CD8-positive, alpha-beta memory T cell (primary cell): Measurements from ENCODE around the gene ARMC3. TPM values are rescaled to one million over a fixed set of nuclear protein-coding genes. Genes with fewer than 3 reads are reported as not detected.

ENCODE experiments used
- CTCF ChIA-PET: fragments of 350-600 bp; sonication (Branson Sonifier 250); formaldehyde crosslinking; loops from one replicate; lab custom pipeline; 2021; ENCODE audit warnings: antibody characterized with exemption; lab: Charles Lee
- POLR2A ChIA-PET: fragments of 350-600 bp; sonication (Branson Sonifier 250); formaldehyde crosslinking; loops from one replicate; lab custom pipeline; 2021; ENCODE audit warnings: antibody characterized with exemption; lab: Charles Lee
- DNase-seq, 5 donors: peaks; one replicate each; pipeline versions ENCODE4 v3.0.0 to v3.0.0-alpha.2; 2020 to 2022; ENCODE audit warnings: mixed read lengths in 1 of 5
- H3K27ac ChIP-seq: one replicate; pipeline ENCODE4 v1.7.0; 2013; ENCODE audit warnings: low read depth, mild to moderate bottlenecking, low read length, moderate library complexity
- H3K27me3 ChIP-seq: 2 replicates; pipeline ENCODE4 v1.7.0; 2013; ENCODE audit warnings: low read length, mild to moderate bottlenecking; ENCODE audit not compliant: insufficient read depth, poor library complexity, severe bottlenecking
- H3K36me3 ChIP-seq: 2 replicates; pipeline ENCODE4 v1.7.0; 2013; ENCODE audit warnings: mild to moderate bottlenecking, low read length, moderate library complexity; ENCODE audit not compliant: insufficient read depth
- H3K4me1 ChIP-seq: 2 replicates; pipeline ENCODE4 v1.7.0; 2013; ENCODE audit warnings: mild to moderate bottlenecking, low read length, moderate library complexity; ENCODE audit not compliant: insufficient read depth
- H3K4me3 ChIP-seq: 2 replicates; pipeline ENCODE4 v1.7.0; 2013; ENCODE audit warnings: mild to moderate bottlenecking, low read length
- H3K9me3 ChIP-seq: 2 replicates; pipeline ENCODE4 v1.7.0; 2013; ENCODE audit warnings: mild to moderate bottlenecking, low read length
- H3K27ac Mint-ChIP-seq, 8 donors: one replicate each; pipeline ENCODE4 v1.8.0; 2020 to 2021; ENCODE audit warnings: mixed read lengths in 8 of 8, mild to moderate bottlenecking in 6 of 8, inconsistent platforms in 3 of 8, moderate library complexity in 3 of 8
- H3K27me3 Mint-ChIP-seq, 2 donors: one replicate each; pipeline ENCODE4 v1.8.0; 2020 to 2021; ENCODE audit warnings: mixed read lengths in 2 of 2, mild to moderate bottlenecking in 1 of 2, moderate library complexity in 1 of 2
- H3K36me3 Mint-ChIP-seq, 3 donors: one replicate each; pipeline ENCODE4 v1.8.0; 2020 to 2021; ENCODE audit warnings: mixed read lengths in 3 of 3, inconsistent platforms in 1 of 3, mild to moderate bottlenecking in 1 of 3
- H3K4me1 Mint-ChIP-seq, 3 donors: one replicate each; pipeline ENCODE4 v1.8.0; 2020 to 2021; ENCODE audit warnings: mixed read lengths in 3 of 3, inconsistent platforms in 1 of 3, mild to moderate bottlenecking in 1 of 3
- H3K4me3 Mint-ChIP-seq, 7 donors: one replicate each; pipeline ENCODE4 v1.8.0; 2020 to 2021; ENCODE audit warnings: mixed read lengths in 7 of 7, mild to moderate bottlenecking in 6 of 7, moderate library complexity in 4 of 7, inconsistent platforms in 2 of 7
- H3K9me3 Mint-ChIP-seq, 5 donors: one replicate each; pipeline ENCODE4 v1.8.0; 2020 to 2022; ENCODE audit warnings: mixed read lengths in 5 of 5, mild to moderate bottlenecking in 3 of 5, moderate library complexity in 2 of 5, inconsistent platforms in 1 of 5
- polyA plus RNA-seq: library from polyadenylated mRNA; unstranded; fragments of 300-500 nt; fragmentation: Illumina TruSeq; gene quantifications from one replicate; pipeline ENCODE4 v1.2.3, GENCODE V29; 2021
- total RNA-seq, 2 experiments: library from RNA; stranded (reverse); gene quantifications; one replicate each; pipeline ENCODE4 v1.2.3, GENCODE V29; 2021

The ARMC3 gene
- total and polyA plus RNA-seq, 3 experiments from 2014 or later: not detected

DNA sequence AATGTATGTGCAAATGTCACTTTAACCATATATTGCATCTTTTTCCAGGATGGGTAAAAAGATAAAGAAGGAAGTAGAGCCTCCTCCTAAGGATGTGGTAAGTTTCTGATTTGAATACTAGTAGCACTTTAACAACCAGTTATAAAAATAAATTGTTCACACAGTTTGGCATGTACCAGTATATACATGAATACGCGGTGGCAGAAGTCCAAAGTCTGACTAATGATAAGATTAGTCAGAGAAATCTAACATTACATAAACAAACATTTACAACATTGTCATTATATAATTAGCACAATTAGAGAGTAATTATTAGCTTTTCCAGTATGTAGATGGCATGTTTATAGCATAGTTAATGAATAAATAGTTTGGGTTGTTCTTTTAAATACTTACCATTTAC lies 4.1 kb downstream of the ARMC3 start:
- H3K4me1 Mint-ChIP-seq: no peaks in the 10 kb centered on the region

DNA sequence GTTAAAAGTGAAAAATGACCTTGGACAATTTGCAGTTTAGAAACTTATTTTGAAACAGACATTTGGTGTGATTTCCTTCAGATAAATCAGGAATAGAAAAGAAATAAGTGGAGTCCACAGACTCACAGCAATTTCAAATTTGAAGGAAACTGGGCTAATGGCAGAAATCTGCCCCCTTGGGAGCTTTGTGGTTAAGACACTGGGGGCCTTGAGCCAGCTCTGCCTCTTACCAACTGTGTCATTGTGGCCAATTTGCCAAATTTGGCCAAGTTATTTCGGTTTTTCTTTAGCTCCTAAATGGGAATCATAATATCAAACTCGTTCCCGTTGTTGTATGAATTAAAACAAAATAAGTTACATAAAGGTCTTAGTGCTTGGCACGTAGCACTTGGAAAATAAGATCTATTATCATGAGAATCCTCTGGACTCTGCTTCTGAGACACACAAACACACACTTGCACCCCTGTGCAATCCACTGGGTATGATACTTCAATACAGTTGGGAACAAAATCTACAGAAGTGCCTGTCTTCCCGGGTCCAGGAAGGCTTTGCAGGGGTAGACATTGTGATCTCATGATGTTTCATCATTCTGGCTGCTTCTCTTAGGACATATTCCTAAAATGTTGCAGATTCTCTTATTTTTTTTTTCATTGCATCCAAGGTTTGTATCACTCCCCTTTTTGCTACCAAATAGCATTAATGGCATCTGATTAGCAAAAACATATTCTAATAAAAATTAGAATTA lies 4.9 kb downstream of the ARMC3 start:
- H3K4me1 Mint-ChIP-seq: no peaks in the 10 kb centered on the region
- Histone ChIP-seq H3K9me3 (no peaks in the 10 kb centered on the region), H3K4me1 (peaks cover 6% of the 10 kb centered on the region), H3K27ac (no peak overlapping the region), H3K36me3 (no peaks in the 10 kb centered on the region), H3K4me3 (no peak overlapping the region), H3K27me3 (no peaks in the 10 kb centered on the region)
- H3K4me3 Mint-ChIP-seq: no peak overlapping the region
- no peak overlapping the region for H3K27ac Mint-ChIP-seq
- ChIA-PET CTCF (interaction anchor here (1.4 kb wide), 1 partner anchor 12 kb away, joined by 3 read pairs; no protein-coding TSS in a partner anchor), POLR2A (no interaction called here)
- H3K9me3 Mint-ChIP-seq: no peaks in the 10 kb centered on the region
- no peak for DNase-seq
- H3K36me3 Mint-ChIP-seq: no peaks in the 10 kb centered on the region
- H3K27me3 Mint-ChIP-seq: peaks cover 1 to 11% of the 10 kb centered on the region in 2 donors

More for the DNA sequence above, 4.1 kb downstream of the ARMC3 start:
- Histone ChIP-seq H3K4me3 (no peak overlapping the region), H3K9me3 (no peaks in the 10 kb centered on the region), H3K27ac (no peak overlapping the region), H3K4me1 (peaks cover 12% of the 10 kb centered on the region), H3K36me3 (no peaks in the 10 kb centered on the region), H3K27me3 (no peaks in the 10 kb centered on the region)
- H3K4me3 Mint-ChIP-seq: no peak overlapping the region
- H3K36me3 Mint-ChIP-seq: no peaks in the 10 kb centered on the region
- CTCF ChIA-PET: no interaction called here
- H3K9me3 Mint-ChIP-seq: no peaks in the 10 kb centered on the region
- POLR2A ChIA-PET: no interaction called here
- DNase-seq: no peak
- H3K27ac Mint-ChIP-seq: no peak overlapping the region
- H3K27me3 Mint-ChIP-seq: peaks cover 4 to 11% of the 10 kb centered on the region in 2 donors

DNA sequence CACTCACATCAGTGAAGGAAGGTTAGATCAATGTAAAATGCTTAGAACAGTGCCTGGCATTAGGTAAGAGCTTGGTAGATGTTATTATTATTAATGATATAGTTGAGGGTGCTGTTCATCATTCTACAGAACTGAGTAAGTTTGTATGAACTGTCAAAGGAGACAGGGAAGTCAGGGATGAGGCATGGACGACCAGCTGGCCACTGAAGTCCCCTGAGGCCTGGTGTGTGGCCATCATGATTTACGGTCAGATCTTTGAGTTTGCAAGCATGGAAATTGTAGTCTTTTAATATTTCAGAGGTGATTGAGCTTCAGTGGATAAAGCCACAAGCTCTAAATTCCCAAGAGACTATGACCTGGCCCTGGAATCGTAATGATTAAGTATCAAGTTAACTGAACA lies 6.9 kb downstream of the ARMC3 start:
- Histone ChIP-seq H3K4me1 (no peaks in the 10 kb centered on the region), H3K27me3 (no peaks in the 10 kb centered on the region), H3K4me3 (no peak overlapping the region), H3K9me3 (no peaks in the 10 kb centered on the region), H3K36me3 (no peaks in the 10 kb centered on the region), H3K27ac (no peak overlapping the region)
- peaks cover 0 to 4% (median 0%) of the 10 kb centered on the region in 3 donors for H3K36me3 Mint-ChIP-seq
- ChIA-PET POLR2A (no interaction called here), CTCF (no interaction called here)
- DNase-seq: no peak
- peaks cover 0 to 10% of the 10 kb centered on the region in 2 donors for H3K27me3 Mint-ChIP-seq
- no peaks in the 10 kb centered on the region for H3K4me1 Mint-ChIP-seq
- no peak overlapping the region for H3K27ac Mint-ChIP-seq
- H3K4me3 Mint-ChIP-seq: no peak overlapping the region
- no peaks in the 10 kb centered on the region for H3K9me3 Mint-ChIP-seq

DNA sequence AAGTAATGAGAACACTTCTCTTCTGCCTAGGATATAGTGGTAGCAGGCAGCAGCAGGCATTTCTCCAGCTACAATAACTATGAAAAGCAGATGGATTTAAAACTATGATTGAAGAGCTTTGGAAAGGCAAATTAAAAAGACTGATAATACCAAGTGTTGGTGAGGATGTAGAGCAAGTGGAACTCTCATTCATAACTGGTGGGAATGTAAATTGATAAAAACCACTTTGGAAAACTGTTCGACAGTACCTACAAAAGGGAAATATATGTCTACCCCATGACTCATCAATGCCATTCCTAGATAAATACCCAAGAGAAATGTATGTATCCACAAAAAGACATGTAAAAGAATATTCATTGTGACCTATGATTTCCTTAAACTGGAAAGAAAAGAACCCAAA lies 14.6 kb downstream of the ARMC3 start:
- peaks cover 12 to 33% of the 10 kb centered on the region in 2 donors for H3K27me3 Mint-ChIP-seq
- ChIA-PET POLR2A (no interaction called here), CTCF (no interaction called here)
- no peak for DNase-seq
- no peaks in the 10 kb centered on the region for H3K27me3 ChIP-seq
- peaks cover 1 to 4% (median 3%) of the 10 kb centered on the region in 3 donors for H3K4me1 Mint-ChIP-seq
- H3K9me3 Mint-ChIP-seq: peaks cover 0 to 11% (median 7%) of the 10 kb centered on the region in 5 donors
- H3K4me1 ChIP-seq: no peaks in the 10 kb centered on the region
- H3K36me3 Mint-ChIP-seq: peaks cover 0 to 27% (median 0%) of the 10 kb centered on the region in 3 donors
- H3K9me3 ChIP-seq: no peaks in the 10 kb centered on the region
- H3K27ac ChIP-seq: no peak overlapping the region
- no peak overlapping the region for H3K4me3 Mint-ChIP-seq
- no peaks in the 10 kb centered on the region for H3K36me3 ChIP-seq
- H3K4me3 ChIP-seq: no peak overlapping the region
- no peak overlapping the region for H3K27ac Mint-ChIP-seq

DNA sequence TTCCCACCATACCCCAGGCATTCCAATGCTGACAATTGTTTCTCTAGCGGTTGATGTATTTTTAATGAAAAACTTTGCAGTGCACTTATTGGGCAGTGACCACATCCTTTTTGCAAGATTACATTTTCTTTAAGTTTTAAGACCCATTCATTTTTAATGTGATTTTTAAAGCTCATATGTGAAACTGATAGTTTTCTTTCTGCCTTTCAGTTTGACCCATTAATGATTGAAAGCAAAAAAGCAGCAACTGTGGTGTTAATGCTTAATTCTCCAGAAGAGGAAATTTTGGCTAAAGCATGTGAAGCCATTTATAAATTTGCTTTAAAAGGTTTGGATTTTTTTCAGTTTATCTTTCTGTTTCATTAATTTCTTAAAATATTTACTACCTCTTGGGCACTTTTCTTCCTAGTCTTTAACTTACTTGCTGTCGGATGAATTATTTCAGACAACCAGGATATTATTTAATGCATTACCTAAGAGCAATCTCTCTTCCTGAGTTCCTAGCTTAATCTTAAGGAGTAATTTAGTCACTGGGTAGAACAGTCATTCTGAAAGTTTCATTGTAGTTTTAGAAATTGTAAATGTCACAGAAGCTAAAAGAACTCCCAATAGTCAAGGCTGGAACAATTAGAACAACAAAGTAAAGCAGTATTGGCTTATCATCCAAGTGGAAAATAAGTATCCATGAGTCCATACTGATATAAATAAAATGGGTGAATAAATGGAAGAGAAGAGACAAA lies 18.3 kb downstream of the ARMC3 start:
- ChIA-PET CTCF (no interaction called here), POLR2A (no interaction called here)
- Mint-ChIP-seq H3K36me3 (peaks cover 0 to 43% (median 3%) of the 10 kb centered on the region in 3 donors), H3K27ac (no peak overlapping the region), H3K4me3 (no peak overlapping the region), H3K9me3 (peaks cover 2 to 24% (median 18%) of the 10 kb centered on the region in 5 donors), H3K27me3 (peaks cover 17 to 30% of the 10 kb centered on the region in 2 donors), H3K4me1 (peaks cover 1 to 4% (median 3%) of the 10 kb centered on the region in 3 donors)
- Histone ChIP-seq H3K27ac (no peak overlapping the region), H3K27me3 (no peaks in the 10 kb centered on the region), H3K4me3 (no peak overlapping the region), H3K36me3 (no peaks in the 10 kb centered on the region), H3K9me3 (no peaks in the 10 kb centered on the region), H3K4me1 (no peaks in the 10 kb centered on the region)
- no peak for DNase-seq

DNA sequence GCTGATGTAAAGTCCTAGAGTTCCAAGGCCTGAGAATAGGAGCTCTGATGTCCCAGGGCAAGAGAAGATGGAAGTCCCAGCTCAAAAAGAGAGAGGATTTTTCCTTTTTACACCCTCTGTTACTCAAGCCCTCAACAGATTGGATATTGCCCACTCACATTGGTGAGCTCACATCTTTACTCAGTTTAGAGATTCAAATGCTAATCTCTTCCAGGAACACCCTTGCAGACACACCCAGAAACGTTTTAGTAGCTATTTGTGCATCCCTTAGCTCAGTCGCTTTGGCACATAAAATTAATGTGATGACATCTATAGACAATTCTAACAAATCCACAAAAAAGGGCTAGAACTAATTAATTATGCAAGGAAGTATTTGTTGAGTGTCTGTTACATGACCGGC lies 27.1 kb downstream of the ARMC3 start:
- Mint-ChIP-seq H3K4me3 (no peak overlapping the region), H3K27me3 (no peaks in the 10 kb centered on the region), H3K9me3 (peaks cover 2 to 8% (median 4%) of the 10 kb centered on the region in 5 donors), H3K36me3 (peaks cover 0 to 20% (median 3%) of the 10 kb centered on the region in 3 donors), H3K4me1 (no peaks in the 10 kb centered on the region), H3K27ac (no peak overlapping the region)
- no peaks in the 10 kb centered on the region for H3K36me3 ChIP-seq
- no peak overlapping the region for H3K4me3 ChIP-seq
- no peak overlapping the region for H3K27ac ChIP-seq
- H3K4me1 ChIP-seq: no peaks in the 10 kb centered on the region
- DNase-seq: no peak
- POLR2A ChIA-PET: no interaction called here
- CTCF ChIA-PET: no interaction called here
- H3K9me3 ChIP-seq: no peaks in the 10 kb centered on the region
- H3K27me3 ChIP-seq: no peaks in the 10 kb centered on the region

DNA sequence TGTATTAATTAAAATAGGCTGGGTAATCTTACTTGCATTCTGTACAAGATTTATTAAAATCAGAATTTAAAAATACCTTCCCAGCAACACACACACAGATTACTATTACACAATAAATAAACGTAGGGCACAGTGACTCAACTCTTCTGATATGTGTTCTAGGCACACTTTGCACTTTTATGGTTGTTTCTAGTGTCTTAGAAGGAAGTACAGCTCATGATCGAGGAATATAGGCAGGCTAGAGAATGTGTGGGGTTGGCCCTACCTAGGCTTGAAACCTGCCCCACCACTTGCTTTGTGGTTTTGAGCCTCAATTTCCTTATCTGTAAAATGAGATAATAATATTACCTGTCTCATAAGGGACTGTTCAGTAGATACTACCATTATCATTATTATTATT lies 30.5 kb downstream of the ARMC3 start:
- H3K36me3 ChIP-seq: no peaks in the 10 kb centered on the region

DNA sequence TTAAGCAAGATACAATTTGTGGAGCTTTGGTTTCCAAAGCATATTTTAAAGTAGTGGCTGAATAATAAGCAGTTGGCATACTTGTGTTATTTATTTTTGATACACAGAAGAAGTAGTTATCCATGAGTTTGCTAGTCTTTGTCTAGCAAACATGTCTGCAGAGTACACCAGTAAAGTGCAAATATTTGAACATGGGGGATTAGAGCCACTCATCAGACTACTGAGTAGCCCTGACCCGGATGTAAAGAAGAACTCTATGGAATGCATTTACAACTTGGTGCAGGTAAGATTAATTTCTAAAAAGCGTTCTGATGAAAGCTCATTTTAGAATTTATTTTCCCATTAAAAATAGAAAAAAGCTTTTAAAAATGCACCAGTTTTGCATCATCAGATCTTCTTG lies 31.4 kb downstream of the ARMC3 start:
- Histone ChIP-seq H3K4me1 (no peaks in the 10 kb centered on the region), H3K9me3 (no peaks in the 10 kb centered on the region), H3K27ac (no peak overlapping the region), H3K27me3 (no peaks in the 10 kb centered on the region), H3K36me3 (no peaks in the 10 kb centered on the region), H3K4me3 (no peak overlapping the region)
- H3K9me3 Mint-ChIP-seq: no peaks in the 10 kb centered on the region
- no peak overlapping the region for H3K4me3 Mint-ChIP-seq
- POLR2A ChIA-PET: no interaction called here
- H3K27ac Mint-ChIP-seq: no peak overlapping the region
- no peak for DNase-seq
- CTCF ChIA-PET: no interaction called here
- H3K4me1 Mint-ChIP-seq: no peaks in the 10 kb centered on the region
- no peaks in the 10 kb centered on the region for H3K27me3 Mint-ChIP-seq
- H3K36me3 Mint-ChIP-seq: peaks cover 0 to 2% (median 0%) of the 10 kb centered on the region in 3 donors

More for the DNA sequence above, 30.5 kb downstream of the ARMC3 start:
- H3K4me1 ChIP-seq: no peaks in the 10 kb centered on the region
- Mint-ChIP-seq H3K36me3 (peaks cover 0 to 6% (median 2%) of the 10 kb centered on the region in 3 donors), H3K4me1 (no peaks in the 10 kb centered on the region), H3K9me3 (peaks cover 0 to 5% (median 1%) of the 10 kb centered on the region in 5 donors), H3K27me3 (no peaks in the 10 kb centered on the region), H3K4me3 (no peak overlapping the region), H3K27ac (no peak overlapping the region)
- H3K4me3 ChIP-seq: no peak overlapping the region
- no peaks in the 10 kb centered on the region for H3K9me3 ChIP-seq
- H3K27ac ChIP-seq: no peak overlapping the region
- no peaks in the 10 kb centered on the region for H3K27me3 ChIP-seq
- CTCF ChIA-PET: no interaction called here
- POLR2A ChIA-PET: no interaction called here
- no peak for DNase-seq
